GM23338 (cell line): ENCODE data around the gene ULK3. TPM values are rescaled to one million over a fixed set of nuclear protein-coding genes. Genes with fewer than 3 reads are reported as not detected.

Source experiments
- ATAC-seq: fragments of 200-7000 bp; cut with Tn5 transposase; 3 replicates; pipeline ENCODE4 v1.9.1; 2020
- DNase-seq: peaks from one replicate; pipeline ENCODE4 v3.0.0-alpha.2; 2015; ENCODE audit warnings: low spot score
- H2AFZ ChIP-seq: fragments of 200-600 bp; sonication (generic); 2 replicates; pipeline ENCODE4 v1.8.0; 2016; ENCODE audit warnings: antibody characterized with exemption, mild to moderate bottlenecking, moderate library complexity
- H3F3A ChIP-seq: fragments of 200-600 bp; sonication (generic); replicated peaks from 2 replicates; pipeline ENCODE4 v1.8.0; 2017; ENCODE audit warnings: antibody characterized with exemption, mixed run types, low read depth
- H3K27ac ChIP-seq: fragments of 200-600 bp; sonication (generic); 2 replicates; pipeline ENCODE4 v1.6.1; 2016; ENCODE audit warnings: low read depth
- H3K27me3 ChIP-seq: fragments of 200-600 bp; sonication (generic); 2 replicates; pipeline ENCODE4 v1.8.0; 2016; ENCODE audit warnings: mild to moderate bottlenecking, mixed run types, moderate library complexity; ENCODE audit not compliant: insufficient read depth
- H3K36me3 ChIP-seq: fragments of 200-600 bp; sonication (generic); 2 replicates; pipeline ENCODE4 v1.8.0; 2016; ENCODE audit warnings: mild to moderate bottlenecking; ENCODE audit not compliant: insufficient read depth
- H3K4me1 ChIP-seq: fragments of 200-600 bp; sonication (generic); 2 replicates; pipeline ENCODE4 v1.8.0; 2016; ENCODE audit warnings: mild to moderate bottlenecking, moderate library complexity; ENCODE audit not compliant: insufficient read depth
- H3K4me2 ChIP-seq: fragments of 200-600 bp; sonication (generic); 2 replicates; pipeline ENCODE4 v1.7.1; 2017; ENCODE audit warnings: mixed run types
- H3K4me3 ChIP-seq: fragments of 200-600 bp; sonication (generic); 2 replicates; pipeline ENCODE4 v1.6.1; 2016; ENCODE audit warnings: mixed run types
- H3K79me2 ChIP-seq: fragments of 200-600 bp; sonication (generic); replicated peaks from 2 replicates; pipeline ENCODE4 v1.8.0; 2017; ENCODE audit warnings: mild to moderate bottlenecking; ENCODE audit not compliant: insufficient read depth
- H3K9me2 ChIP-seq: fragments of 200-600 bp; sonication (generic); 2 replicates; pipeline ENCODE4 v1.8.0; 2017; ENCODE audit not compliant: insufficient read depth
- H4K20me1 ChIP-seq: fragments of 200-600 bp; sonication (generic); replicated peaks from 2 replicates; pipeline ENCODE4 v1.8.0; 2017; ENCODE audit warnings: mild to moderate bottlenecking; ENCODE audit not compliant: insufficient read depth
- H3K27ac Mint-ChIP-seq: 2 replicates; pipeline ENCODE4 v1.8.0; 2020; ENCODE audit warnings: inconsistent platforms, mild to moderate bottlenecking, moderate library complexity, mixed read lengths
- H3K27me3 Mint-ChIP-seq: 3 replicates; pipeline ENCODE4 v1.8.0; 2022; ENCODE audit warnings: low read depth, mild to moderate bottlenecking, moderate library complexity, mixed read lengths, inconsistent platforms; ENCODE audit not compliant: insufficient read depth, poor library complexity
- H3K36me3 Mint-ChIP-seq: 3 replicates; pipeline ENCODE4 v1.8.0; 2021; ENCODE audit warnings: low read depth, mild to moderate bottlenecking, inconsistent platforms, moderate library complexity, mixed read lengths
- H3K4me1 Mint-ChIP-seq: 3 replicates; pipeline ENCODE4 v1.8.0; 2020; ENCODE audit warnings: mild to moderate bottlenecking, inconsistent platforms, mixed read lengths
- H3K4me3 Mint-ChIP-seq: 3 replicates; pipeline ENCODE4 v1.8.0; 2021; ENCODE audit warnings: moderate library complexity, mild to moderate bottlenecking, inconsistent platforms, mixed read lengths
- H3K9me3 Mint-ChIP-seq: 3 replicates; pipeline ENCODE4 v1.8.0; 2020; ENCODE audit warnings: moderate library complexity, mild to moderate bottlenecking, inconsistent platforms, mixed read lengths
- EZH2phosphoT487 ChIP-seq: fragments of 200-600 bp; sonication (generic); IDR thresholded peaks from one replicate; pipeline ENCODE4 v1.8.1; 2018; ENCODE audit warnings: antibody characterized with exemption; ENCODE audit not compliant: unreplicated experiment
- JUNB ChIP-seq: IDR thresholded peaks from one replicate; pipeline ENCODE4 v1.6.1; 2016; ENCODE audit warnings: antibody characterized with exemption; ENCODE audit not compliant: unreplicated experiment
- ZNF114 ChIP-seq: fragments of 250-450 bp; sonication (Bioruptor Pico); IDR thresholded peaks from 2 replicates; pipeline ENCODE4 v1.5.0; 2020; ENCODE audit warnings: mild to moderate bottlenecking, moderate library complexity
- polyA plus RNA-seq: library from polyadenylated mRNA; unstranded; fragments of >200 nt; fragmentation: Nextera tagmentation; extraction: Ambion mirVana; gene quantifications from 2 replicates; pipeline ENCODE4 v1.2.1, GENCODE V29; 2016
- total RNA-seq: library from RNA; depleted of rRNA; stranded (reverse); fragments of >200 nt; shearing (Covaris generic); gene quantifications from 2 replicates; pipeline ENCODE4 v1.2.3, GENCODE V29; 2014
- TF ChIP-seq, protein P1 (sequence below), 2 experiments: fragments of 200-600 bp in 1 of 2; sonication (generic) in 1 of 2; conservative IDR thresholded peaks; 2 replicates each; pipeline versions ENCODE4 v1.5.1 to v1.6.1; 2016 to 2017; ENCODE audit warnings: antibody characterized with exemption in 2 of 2, low read depth in 2 of 2, mild to moderate bottlenecking in 2 of 2, moderate library complexity in 1 of 2

ULK3 gene
- total and polyA plus RNA-seq, 2 experiments from 2014 or later: 20.3 to 35.4 TPM

DNA sequence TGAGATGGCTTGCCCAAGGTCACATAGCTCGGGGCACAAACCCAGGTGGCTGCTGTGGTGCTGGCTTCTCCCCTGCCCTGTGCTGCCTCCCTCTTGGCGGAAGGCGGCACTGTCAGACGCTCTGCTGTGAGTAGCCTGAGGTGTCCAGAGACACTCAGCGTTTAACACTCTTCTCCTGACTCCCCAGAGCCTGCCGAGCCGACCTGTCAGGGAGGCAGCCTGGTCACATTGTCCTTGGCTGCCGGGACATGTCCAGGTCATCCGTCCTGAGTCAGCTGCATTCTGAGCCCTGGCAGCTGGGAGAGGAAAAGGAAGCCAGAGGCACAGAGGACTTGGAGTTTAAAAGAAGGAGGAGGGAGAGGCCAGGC, 25.6 kb downstream of the ULK3 start:
- peaks cover 24% of the 10 kb centered on the region for H3K4me1 Mint-ChIP-seq
- Histone ChIP-seq H3F3A (peaks cover 3% of the 10 kb centered on the region; the same call in 1 of the 2 replicates), H3K4me1 (0 out of 2 replicates have a peak, but pooled peaks cover 7% of the 10 kb centered on the region), H2AFZ (peak overlapping the region; percentile 60; the same call in 1 of the 2 replicates), H4K20me1 (no peaks in the 10 kb centered on the region), H3K4me3 (no peak overlapping the region), H3K36me3 (no peaks in the 10 kb centered on the region), H3K79me2 (no peaks in the 10 kb centered on the region), H3K27me3 (no peaks in the 10 kb centered on the region), H3K4me2 (no peak overlapping the region), H3K9me2 (no peaks in the 10 kb centered on the region), H3K27ac (no peak overlapping the region)
- no peaks in the 10 kb centered on the region; the same call in 2 of the 3 replicates for H3K36me3 Mint-ChIP-seq
- H3K27me3 Mint-ChIP-seq: peaks cover 14% of the 10 kb centered on the region
- no peak for DNase-seq
- H3K27ac Mint-ChIP-seq: no peak overlapping the region
- H3K9me3 Mint-ChIP-seq: no peaks in the 10 kb centered on the region
- TF ChIP-seq EZH2phosphoT487 (no peak), ZNF114 (CRISPR knock-in tag) (no peak)
- TF ChIP-seq, protein P1, sequence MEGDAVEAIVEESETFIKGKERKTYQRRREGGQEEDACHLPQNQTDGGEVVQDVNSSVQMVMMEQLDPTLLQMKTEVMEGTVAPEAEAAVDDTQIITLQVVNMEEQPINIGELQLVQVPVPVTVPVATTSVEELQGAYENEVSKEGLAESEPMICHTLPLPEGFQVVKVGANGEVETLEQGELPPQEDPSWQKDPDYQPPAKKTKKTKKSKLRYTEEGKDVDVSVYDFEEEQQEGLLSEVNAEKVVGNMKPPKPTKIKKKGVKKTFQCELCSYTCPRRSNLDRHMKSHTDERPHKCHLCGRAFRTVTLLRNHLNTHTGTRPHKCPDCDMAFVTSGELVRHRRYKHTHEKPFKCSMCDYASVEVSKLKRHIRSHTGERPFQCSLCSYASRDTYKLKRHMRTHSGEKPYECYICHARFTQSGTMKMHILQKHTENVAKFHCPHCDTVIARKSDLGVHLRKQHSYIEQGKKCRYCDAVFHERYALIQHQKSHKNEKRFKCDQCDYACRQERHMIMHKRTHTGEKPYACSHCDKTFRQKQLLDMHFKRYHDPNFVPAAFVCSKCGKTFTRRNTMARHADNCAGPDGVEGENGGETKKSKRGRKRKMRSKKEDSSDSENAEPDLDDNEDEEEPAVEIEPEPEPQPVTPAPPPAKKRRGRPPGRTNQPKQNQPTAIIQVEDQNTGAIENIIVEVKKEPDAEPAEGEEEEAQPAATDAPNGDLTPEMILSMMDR (conservative IDR thresholded peaks at IDR 0.05; ENCODE audit: low read depth in 2 of 2): peak in 1 of 2 experiments; percentile 34; a peak in 2 of 4 replicates
- peak; percentile 60 for ATAC-seq
- no peak overlapping the region for H3K4me3 Mint-ChIP-seq

DNA sequence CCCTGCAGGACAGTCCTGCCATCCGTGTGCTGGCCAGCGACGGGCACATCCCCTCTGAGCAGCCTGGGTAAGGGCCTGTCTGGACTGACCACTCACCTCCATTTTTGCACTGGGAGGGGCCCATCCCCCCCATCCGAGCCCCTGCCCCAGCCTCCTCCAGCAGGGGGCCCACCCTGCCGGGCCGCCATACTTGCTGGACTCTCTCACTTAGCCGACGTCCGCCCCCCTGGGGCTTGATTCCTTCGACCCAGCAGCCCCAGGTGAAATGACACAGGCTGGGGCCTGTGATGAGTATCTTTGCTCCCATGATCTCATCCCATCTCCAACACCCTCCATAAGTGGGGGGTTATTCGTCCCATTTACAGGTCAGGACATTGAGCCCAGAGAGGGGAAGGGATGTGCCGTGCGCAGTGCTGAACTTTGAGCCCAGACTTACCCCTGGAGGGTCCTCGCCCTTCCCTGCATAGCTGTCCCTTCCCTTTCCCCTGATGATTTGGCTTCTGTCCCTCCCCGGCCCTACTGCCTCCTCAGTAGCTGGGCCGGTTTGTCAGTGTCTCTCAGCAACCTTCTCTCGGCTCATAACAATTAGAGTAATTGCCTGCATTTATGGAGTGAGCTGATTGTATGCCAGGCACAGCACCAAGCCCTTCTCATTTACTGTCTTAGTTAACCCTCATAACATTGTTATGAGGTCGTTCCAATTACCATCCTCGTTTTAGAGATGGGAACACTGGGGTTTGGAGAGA, 26.2 kb downstream of the ULK3 start:
- ATAC-seq (no peak; the same call in 1 of the 3 replicates), DNase-seq (peak; percentile 26)
- 0 out of 2 replicates have a peak, but pooled peaks cover 7% of the 10 kb centered on the region for H3K4me1 ChIP-seq
- Mint-ChIP-seq H3K4me3 (no peak overlapping the region), H3K27me3 (peaks cover 12% of the 10 kb centered on the region), H3K27ac (no peak overlapping the region), H3K9me3 (no peaks in the 10 kb centered on the region), H3K36me3 (no peaks in the 10 kb centered on the region; the same call in 2 of the 3 replicates), H3K4me1 (peaks cover 23% of the 10 kb centered on the region)
- H4K20me1 ChIP-seq: no peaks in the 10 kb centered on the region
- TF ChIP-seq JUNB: no peak
- TF ChIP-seq, protein P1 (conservative IDR thresholded peaks at IDR 0.05; ENCODE audit: low read depth in 2 of 2): peak; percentile 23 to 26; a peak in 2 of 4 replicates
- H3K36me3 ChIP-seq: no peaks in the 10 kb centered on the region
- H2AFZ ChIP-seq: peak overlapping the region; percentile 60
- no peaks in the 10 kb centered on the region for H3K79me2 ChIP-seq
- H3K4me3 ChIP-seq: no peak overlapping the region
- peaks cover 3% of the 10 kb centered on the region; the same call in 1 of the 2 replicates for H3F3A ChIP-seq
- no peaks in the 10 kb centered on the region for H3K9me2 ChIP-seq
- H3K27me3 ChIP-seq: no peaks in the 10 kb centered on the region
- H3K4me2 ChIP-seq: no peak overlapping the region
- no peak overlapping the region for H3K27ac ChIP-seq
